ENCODE results near the gene HOXD10. TPM values are rescaled to one million over a fixed set of nuclear protein-coding genes. Genes with fewer than 3 reads are reported as not detected.

The HOXD10 gene
- total RNA-seq (not detected), polyA plus RNA-seq (not detected)
- long read RNA-seq, donor 1: 0 reads
- long read RNA-seq, donor 2: 0 reads
- long read RNA-seq, donor 3: 0 reads
- long read RNA-seq, donor 4: 0 reads

DNA sequence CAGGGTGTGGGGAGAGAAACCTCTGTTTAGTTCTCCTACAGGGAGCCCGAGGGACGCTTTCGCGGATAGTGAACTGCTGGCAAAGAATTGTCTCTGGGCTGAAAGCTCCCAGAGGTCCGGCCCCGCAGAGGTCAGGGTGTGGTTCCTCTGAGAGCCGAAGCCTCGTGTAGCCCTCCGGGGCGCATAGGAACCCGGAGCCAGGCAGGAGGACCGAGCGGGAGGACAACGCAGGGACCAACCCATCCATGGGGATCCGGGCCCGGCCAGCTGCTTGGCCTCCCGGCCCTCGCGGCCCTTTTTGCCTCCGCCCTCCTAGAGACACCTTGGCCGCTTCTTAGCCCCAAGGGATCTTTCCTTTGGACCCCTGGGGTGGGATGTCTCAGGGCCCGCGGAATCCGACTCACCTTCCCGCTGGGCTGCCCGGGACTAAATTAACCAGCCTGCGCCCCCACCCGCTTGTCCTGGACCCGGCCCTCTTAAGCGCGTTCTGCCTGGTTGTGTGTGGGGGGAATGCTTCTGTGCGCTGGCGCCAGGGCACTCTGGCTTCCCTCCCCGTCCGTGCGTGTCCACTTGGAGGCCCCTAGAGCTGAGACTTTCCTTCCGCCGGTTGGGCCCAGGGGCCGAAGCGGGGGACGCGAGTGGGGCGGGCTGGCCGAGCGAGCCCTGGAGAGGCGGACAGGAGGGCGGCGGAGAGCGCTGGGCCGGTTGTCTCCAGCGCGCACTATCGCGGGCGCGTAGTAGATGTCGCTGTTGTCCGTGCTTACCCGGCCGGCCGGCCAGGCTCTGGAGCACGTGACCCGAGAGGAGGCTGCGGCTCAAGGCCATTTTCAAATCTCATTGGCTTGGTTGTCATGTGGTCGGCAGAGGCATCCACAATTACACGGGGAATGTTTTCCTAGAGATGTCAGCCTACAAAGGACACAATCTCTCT lies at the start of gene HOXD10:
TSS of gene HOXD10 (plus strand) at position 896 of the 931 bp plus-strand sequence. CDS start 56 bp downstream, outside the sequence.
- ATAC-seq (peak in 1 of 2 donors; percentile 19), DNase-seq (no peak)
- intact Hi-C loops (cut with DNase I): no loop called here
- Histone ChIP-seq H3K4me1 (ENCODE audit: control insufficient read depth, insufficient read depth, low read length) (no peaks in the 10 kb centered on the region), H3K9me3 (ENCODE audit: control insufficient read depth, low read length) (no peaks in the 10 kb centered on the region), H3K4me3 (ENCODE audit: low read length) (no peak within 1 kb of the TSS), H3K27me3 (ENCODE audit: control insufficient read depth, insufficient read depth) (peaks cover under 1% of the 10 kb centered on the region), H3K27ac (ENCODE audit: low read length) (no peak within 1 kb of the TSS)
- WGBS: 4% methylated on average over 66 of the region's 66 CpGs

DNA sequence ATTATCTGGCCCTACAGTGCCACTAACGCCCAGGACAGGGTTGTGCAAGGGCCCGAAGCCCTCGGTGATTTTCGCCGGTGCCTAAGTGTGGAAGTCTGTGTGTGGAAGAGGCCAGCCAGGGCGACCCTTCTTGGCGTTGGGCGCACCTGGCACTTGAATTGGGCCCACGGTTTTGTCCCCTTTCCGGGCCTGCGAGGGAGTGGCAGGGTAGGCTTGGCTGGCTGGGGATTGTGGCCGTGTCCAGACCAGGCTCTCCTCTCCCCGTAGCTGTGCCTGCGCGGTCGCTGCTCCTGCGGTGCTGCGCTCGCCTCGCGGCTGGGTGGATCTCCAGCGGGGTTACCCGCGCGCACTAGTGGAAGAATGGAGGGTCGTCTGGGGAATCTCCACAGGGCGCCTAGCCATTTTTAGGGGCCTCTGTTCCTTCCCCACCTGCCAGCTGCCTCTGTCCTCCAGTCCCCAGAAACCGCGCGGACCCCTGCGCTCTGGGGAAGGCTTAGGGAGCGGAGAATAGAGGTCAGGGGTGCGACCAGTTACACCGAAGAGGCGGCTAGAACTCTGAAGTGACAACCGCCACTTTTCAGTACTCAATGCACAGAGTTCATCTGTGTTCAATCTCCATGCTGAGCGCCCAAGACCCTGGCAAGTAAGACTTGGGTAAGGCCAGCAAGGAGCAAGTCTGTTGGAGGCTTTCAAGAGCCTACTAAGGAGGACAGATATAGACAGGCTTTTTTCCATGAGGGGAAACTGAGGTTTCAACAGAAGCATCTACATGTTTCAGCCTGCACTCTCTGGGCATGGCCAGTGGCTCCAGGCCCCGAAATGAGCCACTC lies 48.8 kb upstream of the HOXD10 start:
- H3K27me3 ChIP-seq (ENCODE audit: control insufficient read depth, insufficient read depth): no peaks in the 10 kb centered on the region
- no peak overlapping the region for H3K27ac ChIP-seq (ENCODE audit: low read length)
- no peaks in the 10 kb centered on the region for H3K9me3 ChIP-seq (ENCODE audit: control insufficient read depth, low read length)
- WGBS: 11% methylated on average over 38 of the region's 38 CpGs
- H3K4me1 ChIP-seq (ENCODE audit: control insufficient read depth, insufficient read depth, low read length): peaks cover 2% of the 10 kb centered on the region
- peak in 1 of 2 donors; percentile 26 for ATAC-seq
- intact Hi-C loops (cut with DNase I): no loop called here
- DNase-seq: no peak
- H3K4me3 ChIP-seq (ENCODE audit: low read length): peak overlapping the region; percentile 43

DNA sequence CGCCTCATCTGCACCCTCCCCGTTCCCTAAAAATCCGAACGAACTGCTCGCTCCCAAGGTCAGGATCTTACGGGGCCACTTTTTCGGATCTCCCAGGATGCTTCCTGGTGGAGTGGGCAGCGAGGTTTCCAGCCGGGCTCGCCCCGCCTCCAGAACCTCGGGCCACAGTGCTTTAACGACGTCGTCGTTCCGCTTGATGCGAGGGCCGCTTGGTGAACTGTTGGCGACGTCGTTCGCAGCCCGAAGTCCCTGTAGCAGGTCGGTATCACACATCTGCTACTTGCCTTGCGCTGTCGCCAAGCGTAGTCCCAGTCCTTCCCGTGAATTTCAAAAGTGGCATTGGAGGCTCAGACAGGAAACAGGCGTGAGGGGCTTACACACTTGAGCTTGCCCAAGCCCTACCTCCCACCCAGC lies 48.2 kb upstream of the HOXD10 start:
- peak overlapping the region; percentile 43 for H3K4me3 ChIP-seq (ENCODE audit: low read length)
- no peaks in the 10 kb centered on the region for H3K27me3 ChIP-seq (ENCODE audit: control insufficient read depth, insufficient read depth)
- WGBS: 5% methylated on average over 30 of the region's 30 CpGs
- DNase-seq: no peak
- H3K4me1 ChIP-seq (ENCODE audit: control insufficient read depth, insufficient read depth, low read length): peaks cover 2% of the 10 kb centered on the region
- no peaks in the 10 kb centered on the region for H3K9me3 ChIP-seq (ENCODE audit: control insufficient read depth, low read length)
- H3K27ac ChIP-seq (ENCODE audit: low read length): no peak overlapping the region
- intact Hi-C loops (cut with DNase I): no loop called here
- no peak for ATAC-seq

DNA sequence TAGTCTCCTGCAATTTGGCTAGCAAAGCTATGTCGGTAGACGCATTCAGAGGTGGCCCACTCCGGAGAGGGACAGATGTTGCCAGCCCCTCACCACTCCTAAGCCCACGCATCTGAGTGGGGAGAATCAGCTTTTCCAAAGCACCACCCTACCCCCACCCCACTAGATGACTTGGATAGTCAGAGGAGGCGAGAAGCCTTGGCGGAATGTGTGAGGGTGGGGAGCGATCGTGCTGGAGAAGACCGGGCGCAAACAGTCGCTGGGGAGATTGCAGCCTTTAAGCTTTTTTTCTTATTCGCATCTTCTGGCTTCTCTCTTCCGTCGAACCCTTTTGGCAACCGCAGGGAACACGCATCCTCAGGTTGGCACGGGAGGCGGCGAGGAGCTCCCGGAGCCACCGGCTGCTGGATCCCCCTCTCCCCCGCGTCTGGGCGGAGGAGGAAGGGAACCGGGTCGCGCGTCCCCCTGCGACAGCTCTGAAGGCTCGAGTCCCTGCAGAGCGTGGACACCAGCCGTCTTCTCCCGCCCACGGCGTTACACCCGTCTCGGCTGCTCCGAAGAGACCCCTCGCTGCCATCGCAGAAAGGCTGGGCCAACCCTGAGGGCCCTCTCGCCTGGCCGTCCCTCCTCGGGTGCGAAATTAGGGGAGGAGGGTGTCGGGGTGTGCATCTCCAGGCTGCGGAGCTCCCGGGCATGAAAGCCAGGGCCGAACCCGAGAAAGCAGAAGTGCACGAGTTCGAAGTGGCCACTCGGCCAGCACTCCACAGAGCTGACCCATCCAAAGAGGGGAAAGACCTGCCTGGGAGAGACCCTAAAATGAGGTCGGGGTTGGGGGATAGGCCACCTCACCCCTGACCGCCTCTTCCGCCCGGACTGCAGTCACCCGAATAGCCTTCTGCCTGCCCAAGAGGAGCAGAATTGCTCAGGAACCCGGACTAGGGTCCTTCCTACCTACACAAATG lies 45.0 kb upstream of the HOXD10 start:
- Histone ChIP-seq H3K9me3 (ENCODE audit: control insufficient read depth, low read length) (no peaks in the 10 kb centered on the region), H3K27ac (ENCODE audit: low read length) (no peak overlapping the region), H3K4me3 (ENCODE audit: low read length) (no peak overlapping the region), H3K4me1 (ENCODE audit: control insufficient read depth, insufficient read depth, low read length) (peaks cover 2% of the 10 kb centered on the region), H3K27me3 (ENCODE audit: control insufficient read depth, insufficient read depth) (peaks cover 4% of the 10 kb centered on the region)
- intact Hi-C loops (cut with DNase I): no loop called here
- DNase-seq: no peak
- WGBS: 11% methylated on average over 58 of the region's 58 CpGs
- ATAC-seq: no peak

DNA sequence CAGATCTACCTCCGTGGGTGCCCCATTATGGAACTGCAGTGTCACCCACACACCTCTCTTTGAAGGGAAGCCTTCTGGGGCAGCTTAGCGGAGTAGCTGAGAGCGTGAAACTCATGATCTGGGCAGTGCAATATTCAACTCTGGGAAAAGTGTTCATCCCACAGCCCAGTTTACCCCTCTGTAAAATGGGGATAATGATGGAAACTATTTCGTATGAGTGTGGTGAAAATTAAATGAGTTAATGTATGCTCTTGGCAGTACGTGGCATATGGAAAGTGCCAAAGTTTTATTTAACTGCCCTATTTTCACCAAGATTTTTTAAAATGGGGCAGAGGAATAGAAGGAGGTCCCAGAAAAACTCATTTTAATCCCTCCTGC lies 44.3 kb upstream of the HOXD10 start:
- 34% methylated on average over 5 of the region's 5 CpGs for WGBS

DNA sequence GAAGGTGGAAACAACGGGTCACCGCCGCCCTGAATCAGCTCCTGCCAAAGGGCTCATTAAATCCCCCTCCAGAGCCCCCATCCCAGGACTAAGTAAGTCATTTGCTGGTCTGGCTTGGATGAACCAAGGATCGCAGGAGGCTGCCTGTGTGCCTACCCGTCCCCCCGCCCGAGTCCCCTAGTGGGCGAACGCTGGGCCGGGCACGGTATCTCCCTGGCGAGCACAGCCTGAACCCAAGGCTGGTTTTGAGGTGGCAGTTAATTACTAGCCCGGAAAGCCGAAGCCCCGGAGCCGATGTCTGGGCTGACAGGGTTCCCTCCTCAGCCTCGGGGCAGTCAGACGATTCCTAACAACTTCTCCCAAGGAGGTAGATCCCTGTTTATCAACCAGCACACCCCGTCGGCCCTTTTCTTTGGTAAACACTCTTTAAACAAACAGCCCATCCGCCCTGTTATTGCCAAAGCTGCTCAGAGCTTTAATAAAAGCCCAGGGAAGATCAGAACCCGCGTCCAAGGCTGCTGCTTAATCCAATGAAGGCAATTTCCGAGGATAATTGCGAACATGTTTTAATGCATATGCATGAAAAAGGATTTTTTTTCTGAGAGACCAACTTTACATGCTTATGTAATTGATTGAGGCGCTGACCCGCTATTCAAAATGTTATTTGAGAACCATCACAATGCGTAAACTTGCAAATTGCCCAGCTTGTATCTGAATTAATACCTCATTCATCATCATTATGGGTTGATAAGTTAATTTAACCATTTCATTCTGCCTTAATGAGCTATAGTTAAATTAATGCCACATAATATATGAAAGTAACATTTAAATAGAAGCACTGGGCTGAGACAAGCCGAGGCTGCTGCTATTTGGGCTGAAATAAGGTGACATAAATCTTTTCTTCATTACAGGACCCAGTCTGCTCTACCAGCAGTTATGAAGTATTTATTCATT lies 43.4 kb upstream of the HOXD10 start:
- WGBS: 5% methylated on average over 29 of the region's 29 CpGs
- Histone ChIP-seq H3K4me3 (ENCODE audit: low read length) (no peak overlapping the region), H3K4me1 (ENCODE audit: control insufficient read depth, insufficient read depth, low read length) (no peaks in the 10 kb centered on the region), H3K27ac (ENCODE audit: low read length) (no peak overlapping the region), H3K27me3 (ENCODE audit: control insufficient read depth, insufficient read depth) (peaks cover 9% of the 10 kb centered on the region), H3K9me3 (ENCODE audit: control insufficient read depth, low read length) (no peaks in the 10 kb centered on the region)
- DNase-seq (no peak), ATAC-seq (no peak)
- intact Hi-C loops (cut with DNase I): no loop called here

More for the DNA sequence above, 44.3 kb upstream of the HOXD10 start:
- Histone ChIP-seq H3K27ac (ENCODE audit: low read length) (no peak overlapping the region), H3K4me1 (ENCODE audit: control insufficient read depth, insufficient read depth, low read length) (peaks cover 2% of the 10 kb centered on the region), H3K27me3 (ENCODE audit: control insufficient read depth, insufficient read depth) (peaks cover 9% of the 10 kb centered on the region), H3K4me3 (ENCODE audit: low read length) (no peak overlapping the region), H3K9me3 (ENCODE audit: control insufficient read depth, low read length) (no peaks in the 10 kb centered on the region)
- intact Hi-C loops (cut with DNase I): no loop called here
- ATAC-seq (no peak), DNase-seq (no peak)

DNA sequence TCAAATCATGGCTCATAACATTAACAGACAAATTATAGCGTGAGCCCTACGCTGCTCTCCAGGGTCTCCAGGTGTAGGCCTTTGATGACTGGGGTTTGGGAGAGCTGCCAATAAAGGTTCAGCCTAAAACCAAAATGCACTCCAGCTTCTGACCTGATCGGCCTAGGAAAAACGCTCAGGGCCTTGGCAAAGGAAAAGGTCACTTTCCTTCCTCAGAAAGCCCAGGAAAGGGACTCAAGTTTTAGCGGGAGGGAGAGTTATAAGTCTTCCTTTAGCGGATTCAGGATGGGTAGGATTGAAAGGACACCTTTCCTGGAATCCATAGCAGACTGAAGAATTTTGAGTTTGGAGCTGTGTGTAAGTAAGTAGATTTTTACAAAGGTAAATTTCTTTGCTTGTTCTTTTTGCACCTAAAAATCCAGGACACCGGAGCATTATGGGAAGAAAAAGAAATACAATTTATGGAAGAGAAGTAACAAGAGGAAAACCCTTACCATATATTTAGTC lies 41.6 kb upstream of the HOXD10 start:
- Histone ChIP-seq H3K4me3 (ENCODE audit: low read length) (no peak overlapping the region), H3K4me1 (ENCODE audit: control insufficient read depth, insufficient read depth, low read length) (peaks cover 2% of the 10 kb centered on the region), H3K27ac (ENCODE audit: low read length) (no peak overlapping the region), H3K9me3 (ENCODE audit: control insufficient read depth, low read length) (no peaks in the 10 kb centered on the region), H3K27me3 (ENCODE audit: control insufficient read depth, insufficient read depth) (peaks cover 9% of the 10 kb centered on the region)
- intact Hi-C loops (cut with DNase I): no loop called here
- 26% methylated on average over 7 of the region's 7 CpGs for WGBS
- DNase-seq (no peak), ATAC-seq (no peak)

DNA sequence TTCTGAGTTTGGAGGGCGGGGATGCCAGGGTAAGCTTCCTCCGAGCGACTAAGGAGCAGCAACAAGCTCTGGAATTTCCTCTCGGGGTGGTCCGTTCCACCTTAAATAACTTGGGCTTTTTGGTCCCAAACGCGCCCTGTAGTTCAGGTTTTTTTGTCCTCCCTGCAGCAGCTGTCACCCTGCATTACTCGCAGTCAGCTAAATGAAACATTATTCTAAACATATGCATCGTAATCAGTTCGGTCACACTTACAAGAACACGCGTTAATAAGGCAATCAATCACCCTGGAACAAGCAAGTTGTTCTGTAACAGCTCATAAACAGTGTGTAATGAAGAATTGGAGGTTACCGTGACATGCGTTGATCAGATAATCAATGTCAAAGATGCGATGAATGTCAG lies 41.1 kb upstream of the HOXD10 start:
- no peak for ATAC-seq
- intact Hi-C loops (cut with DNase I): no loop called here
- Histone ChIP-seq H3K4me1 (ENCODE audit: control insufficient read depth, insufficient read depth, low read length) (peaks cover 2% of the 10 kb centered on the region), H3K27ac (ENCODE audit: low read length) (no peak overlapping the region), H3K4me3 (ENCODE audit: low read length) (no peak overlapping the region), H3K9me3 (ENCODE audit: control insufficient read depth, low read length) (no peaks in the 10 kb centered on the region), H3K27me3 (ENCODE audit: control insufficient read depth, insufficient read depth) (peaks cover 9% of the 10 kb centered on the region)
- no peak for DNase-seq
- WGBS: 7% methylated on average over 15 of the region's 15 CpGs

DNA sequence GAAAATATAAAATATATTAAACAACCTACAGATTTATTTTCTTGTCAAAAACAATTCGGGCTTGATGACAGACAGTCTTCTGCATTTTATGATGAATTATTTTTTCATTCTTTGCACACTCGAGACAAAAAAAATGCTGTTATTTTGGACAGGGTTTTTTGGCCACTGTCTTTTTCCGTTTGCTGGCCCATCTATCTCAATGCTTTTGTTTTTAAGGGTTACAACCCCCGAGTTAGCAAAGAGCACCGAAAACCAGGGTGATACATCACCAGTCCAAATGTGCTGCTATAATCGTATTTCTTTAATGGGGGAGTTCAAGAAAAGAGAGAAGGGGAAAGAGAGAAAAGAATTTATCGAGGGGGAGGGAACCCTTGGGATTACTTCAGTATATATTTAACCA lies 40.5 kb upstream of the HOXD10 start:
- no peaks in the 10 kb centered on the region for H3K9me3 ChIP-seq (ENCODE audit: control insufficient read depth, low read length)
- WGBS: 18% methylated on average over 7 of the region's 7 CpGs
- H3K27me3 ChIP-seq (ENCODE audit: control insufficient read depth, insufficient read depth): peaks cover 9% of the 10 kb centered on the region
- intact Hi-C loops (cut with DNase I): no loop called here
- no peak for DNase-seq
- no peak overlapping the region for H3K4me3 ChIP-seq (ENCODE audit: low read length)
- no peak for ATAC-seq
- H3K4me1 ChIP-seq (ENCODE audit: control insufficient read depth, insufficient read depth, low read length): peaks cover 2% of the 10 kb centered on the region
- no peak overlapping the region for H3K27ac ChIP-seq (ENCODE audit: low read length)

All from right cardiac atrium (tissue), 5 donors.